GM12891 (cell line): ENCODE results near the gene CSTPP1.

ENCODE experiments used
- PAX5 ChIP-seq: IDR thresholded peaks from 2 replicates; pipeline ENCODE4 v1.6.1; 2011; ENCODE audit warnings: low read length, moderate library complexity, mild to moderate bottlenecking; ENCODE audit not compliant: insufficient read depth, severe bottlenecking
- POLR2A ChIP-seq: IDR thresholded peaks from 2 replicates; pipeline ENCODE4 v1.6.1; 2011; ENCODE audit warnings: low read depth, low read length, control low read depth
- POLR2AphosphoS5 ChIP-seq: IDR thresholded peaks from 2 replicates; pipeline ENCODE4 v1.6.1; 2011; ENCODE audit warnings: low read depth, low read length, control low read depth
- POU2F2 ChIP-seq: IDR thresholded peaks from 2 replicates; pipeline ENCODE4 v1.6.1; 2011; ENCODE audit warnings: low read depth, mild to moderate bottlenecking, control low read depth, low read length, moderate library complexity

DNA sequence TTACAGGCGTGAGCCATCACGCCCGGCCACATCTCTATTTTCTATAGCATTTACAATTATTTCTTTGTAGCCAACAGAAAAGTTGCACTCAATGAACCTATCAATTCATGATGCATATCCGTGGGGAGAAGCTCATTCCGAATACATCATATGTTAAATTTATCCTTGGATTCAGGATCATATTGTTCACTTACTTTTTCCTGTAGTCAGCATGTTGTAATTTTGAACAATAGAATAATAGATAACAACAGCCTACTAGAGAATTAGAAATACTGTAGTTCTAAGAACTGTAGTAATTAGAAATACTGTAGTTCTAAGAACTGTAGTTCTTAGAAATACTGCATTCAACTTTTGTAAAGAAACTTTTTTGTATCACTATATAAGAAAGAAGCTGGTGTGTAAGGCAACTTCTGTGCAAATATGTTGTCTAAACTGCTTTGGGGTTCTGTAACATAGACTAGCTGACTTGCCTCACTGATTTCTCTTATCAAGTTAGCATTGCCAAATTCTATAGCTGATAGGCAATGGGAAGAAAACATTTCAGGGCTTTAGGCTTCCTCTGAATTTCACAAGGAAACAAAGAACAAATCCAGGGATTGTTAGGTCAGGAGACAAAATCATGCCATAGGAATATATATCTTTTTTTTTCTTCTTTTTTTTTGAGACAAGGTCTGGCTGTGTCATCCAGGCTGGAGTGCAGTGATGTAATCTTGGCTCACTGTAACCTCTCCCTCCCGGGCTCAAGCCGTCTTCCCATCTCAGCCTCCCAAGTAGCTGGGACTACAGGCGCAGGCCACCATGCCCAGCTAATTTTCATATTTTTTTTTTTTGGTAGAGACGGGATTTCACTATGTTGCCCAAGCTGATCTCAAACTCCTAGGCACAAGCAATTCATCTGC is 91.9 kb downstream of the CSTPP1 start:
- no peak for TF ChIP-seq POLR2AphosphoS5
- TF ChIP-seq POLR2A, result no peak
- no peak for TF ChIP-seq POU2F2
- no peak for TF ChIP-seq PAX5
